Measurements from ENCODE around the gene EMC9.

GRCh38 chr14:24113379-24113800 lies 28.0 kb downstream of the EMC9 start:
- TF ChIP-seq POLR2A (IDR thresholded peaks at IDR 0.05), result no peak
- TF ChIP-seq, protein P1, sequence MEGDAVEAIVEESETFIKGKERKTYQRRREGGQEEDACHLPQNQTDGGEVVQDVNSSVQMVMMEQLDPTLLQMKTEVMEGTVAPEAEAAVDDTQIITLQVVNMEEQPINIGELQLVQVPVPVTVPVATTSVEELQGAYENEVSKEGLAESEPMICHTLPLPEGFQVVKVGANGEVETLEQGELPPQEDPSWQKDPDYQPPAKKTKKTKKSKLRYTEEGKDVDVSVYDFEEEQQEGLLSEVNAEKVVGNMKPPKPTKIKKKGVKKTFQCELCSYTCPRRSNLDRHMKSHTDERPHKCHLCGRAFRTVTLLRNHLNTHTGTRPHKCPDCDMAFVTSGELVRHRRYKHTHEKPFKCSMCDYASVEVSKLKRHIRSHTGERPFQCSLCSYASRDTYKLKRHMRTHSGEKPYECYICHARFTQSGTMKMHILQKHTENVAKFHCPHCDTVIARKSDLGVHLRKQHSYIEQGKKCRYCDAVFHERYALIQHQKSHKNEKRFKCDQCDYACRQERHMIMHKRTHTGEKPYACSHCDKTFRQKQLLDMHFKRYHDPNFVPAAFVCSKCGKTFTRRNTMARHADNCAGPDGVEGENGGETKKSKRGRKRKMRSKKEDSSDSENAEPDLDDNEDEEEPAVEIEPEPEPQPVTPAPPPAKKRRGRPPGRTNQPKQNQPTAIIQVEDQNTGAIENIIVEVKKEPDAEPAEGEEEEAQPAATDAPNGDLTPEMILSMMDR (IDR thresholded peaks at IDR 0.05), result no peak
